CD4-positive, alpha-beta T cell treated with Interferon gamma for 1 hour (primary cell): ENCODE measurements around the gene ALKAL2.

ENCODE experiments used
- DNase-seq: peaks from one replicate; pipeline ENCODE4 v3.0.0-alpha.2; 2020

The ALKAL2 gene

GRCh38 chr2:238869-239268, 49.0 kb downstream of the ALKAL2 start:
- DNase-seq = no peak

- no peak for DNase-seq
Measured at GRCh38 chr2:238431-238830, 49.5 kb downstream of the ALKAL2 start.

GRCh38 chr2:237878-238277, 50.0 kb downstream of the ALKAL2 start:
- DNase-seq = peak; percentile 7

- no peak for DNase-seq
Measured at GRCh38 chr2:236993-237539, 50.8 kb downstream of the ALKAL2 start.

GRCh38 chr2:234421-234820, 53.5 kb downstream of the ALKAL2 start:
- DNase-seq = no peak

GRCh38 chr2:233030-233429, 54.9 kb downstream of the ALKAL2 start:
- DNase-seq = no peak

- no peak for DNase-seq
Measured at GRCh38 chr2:231521-232185, 56.2 kb downstream of the ALKAL2 start.
